ENCODE results near the gene STRN3. TPM values are rescaled to one million over a fixed set of nuclear protein-coding genes. Genes with fewer than 3 reads are reported as not detected.

The STRN3 gene

Small RNA genes within 50 kb of the gene (small RNA-seq; reads per million reads assigned to genes)
- gene HIGD1AP17 (ENCODE audit: insufficient read depth) = not detected
- gene MIR624 (ENCODE audit: insufficient read depth) = 2.0 reads per million

Measured in neuronal stem cell (in vitro differentiated cells).